Measurements from ENCODE around the gene CCDC188.
"Not testable (repeated sequence)": the region's sequence is repeated elsewhere in the genome, so short reads cannot be mapped to it uniquely, and the experiment has no call there.

Gene CCDC188

DNA sequence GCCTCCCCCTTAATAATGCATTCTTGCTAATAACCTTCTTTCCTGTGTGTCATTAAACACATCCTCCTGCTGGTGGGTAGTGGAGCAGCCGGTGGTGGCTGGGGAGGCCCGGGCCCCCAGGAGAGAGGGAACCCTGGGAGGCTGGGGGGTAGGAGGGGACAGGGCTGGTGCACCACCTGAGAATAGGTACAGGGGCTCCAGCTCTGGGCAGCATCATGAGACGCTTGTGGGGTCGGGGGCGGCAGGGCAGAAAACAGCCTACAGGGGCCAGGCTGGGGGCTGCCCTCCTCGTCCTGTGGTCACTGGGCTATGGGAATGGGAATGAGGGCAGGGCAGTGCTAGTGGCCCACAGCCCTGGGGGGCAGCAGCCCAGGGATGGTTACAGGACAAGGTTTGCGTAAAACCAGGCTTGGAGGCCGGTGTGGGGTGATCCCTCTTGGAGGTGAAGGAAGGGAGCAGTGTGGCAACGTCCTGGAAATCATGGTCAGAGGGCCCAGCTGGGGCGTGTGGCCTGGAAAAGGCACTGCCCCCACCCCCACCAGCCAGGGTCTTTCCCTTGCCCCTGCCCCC, 18.5 kb upstream of the CCDC188 start:
- no peak for DNase-seq

DNA sequence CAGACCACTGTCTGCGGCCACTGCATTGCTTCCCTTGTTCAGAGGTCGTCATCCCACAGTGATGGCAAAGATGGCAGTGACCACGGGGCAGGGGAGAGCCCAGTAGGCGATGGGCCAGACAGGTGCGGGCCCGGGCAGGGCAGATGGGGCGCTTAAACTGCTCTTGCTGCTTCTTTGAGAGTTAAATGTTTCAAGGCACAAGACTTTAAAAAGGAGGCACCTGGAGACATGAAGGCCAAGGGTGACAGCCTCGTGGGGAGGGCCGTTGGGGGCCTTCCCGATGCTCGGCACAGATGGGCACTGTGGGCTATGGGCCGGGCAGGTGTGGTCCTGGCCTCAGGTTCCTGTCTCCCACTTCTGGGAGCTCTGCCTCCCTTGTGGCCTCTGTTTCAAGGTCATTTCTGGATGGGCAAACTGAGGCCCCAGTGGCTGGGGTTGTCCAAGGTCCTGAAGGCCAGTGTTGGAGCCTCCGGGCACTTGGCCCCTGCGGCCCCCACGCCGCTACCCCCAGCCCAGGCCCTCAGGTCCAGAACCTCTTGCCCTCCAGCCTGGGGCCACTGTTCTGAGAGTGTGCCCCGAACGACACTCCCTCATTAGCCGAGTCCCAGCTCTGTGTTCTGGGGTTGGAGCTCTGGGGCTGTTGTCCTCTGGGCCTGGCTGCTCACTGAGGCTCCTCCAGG, 16.9 kb upstream of the CCDC188 start:
- DNase-seq = no peak

DNA sequence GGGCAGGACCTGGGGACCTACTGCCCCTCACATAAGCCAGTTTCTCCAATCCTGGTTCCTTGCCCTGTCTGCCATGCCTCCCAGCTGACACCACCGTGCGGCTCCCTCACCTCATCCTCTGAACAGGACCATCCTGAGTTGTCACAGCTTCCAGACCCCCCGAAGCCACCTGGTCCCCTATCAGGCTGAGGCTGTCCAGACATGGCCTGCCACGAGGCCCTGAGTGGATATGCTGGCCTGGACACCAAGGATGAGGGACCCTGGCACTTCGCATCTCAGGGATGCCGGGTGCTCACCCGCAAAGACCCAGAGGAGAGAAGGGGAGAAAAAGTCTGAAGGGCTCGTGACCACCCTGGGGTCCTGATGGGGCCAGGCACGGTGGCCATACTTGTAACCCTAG, 15.8 kb upstream of the CCDC188 start:
- no peak for DNase-seq

DNA sequence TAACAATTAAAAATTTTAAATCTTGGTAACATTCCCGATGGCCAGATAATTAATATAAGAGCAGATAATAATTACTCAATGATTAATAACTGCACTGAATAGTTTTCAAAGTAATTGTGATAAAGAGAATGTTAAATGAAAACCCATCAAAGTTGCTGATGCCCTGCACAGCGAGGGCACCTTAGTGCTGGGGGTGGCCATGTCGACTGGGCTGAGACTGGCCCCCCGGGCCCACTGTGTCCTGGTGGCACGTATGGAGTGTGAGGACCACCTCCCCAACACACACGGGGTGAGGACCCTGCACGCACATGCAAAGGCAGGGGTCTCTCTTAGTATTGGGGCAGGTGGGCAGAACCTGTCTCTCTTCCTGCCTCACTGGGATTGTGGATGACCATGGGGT, 15.1 kb upstream of the CCDC188 start:
- no peak for DNase-seq

DNA sequence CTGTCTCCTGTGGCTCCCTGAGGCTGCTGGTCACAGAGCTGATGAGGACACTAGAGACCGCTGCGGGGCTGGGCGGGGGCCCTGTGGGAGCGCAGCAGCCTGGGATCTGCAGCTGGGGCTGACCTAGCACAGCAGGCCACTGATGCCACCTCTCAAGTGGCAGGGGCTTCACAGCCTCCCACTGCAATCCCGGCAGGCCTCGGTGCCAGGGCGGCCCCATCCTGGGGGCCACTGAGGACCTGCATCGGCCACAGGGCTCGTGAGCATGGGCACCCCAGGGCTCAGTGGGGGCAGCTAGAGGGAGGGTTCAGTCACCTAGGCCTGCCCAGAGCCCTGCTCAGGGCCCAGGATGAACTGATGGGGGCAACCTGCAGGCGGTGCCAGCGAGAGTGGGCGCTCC, 14.6 kb upstream of the CCDC188 start:
- no peak for DNase-seq

DNA sequence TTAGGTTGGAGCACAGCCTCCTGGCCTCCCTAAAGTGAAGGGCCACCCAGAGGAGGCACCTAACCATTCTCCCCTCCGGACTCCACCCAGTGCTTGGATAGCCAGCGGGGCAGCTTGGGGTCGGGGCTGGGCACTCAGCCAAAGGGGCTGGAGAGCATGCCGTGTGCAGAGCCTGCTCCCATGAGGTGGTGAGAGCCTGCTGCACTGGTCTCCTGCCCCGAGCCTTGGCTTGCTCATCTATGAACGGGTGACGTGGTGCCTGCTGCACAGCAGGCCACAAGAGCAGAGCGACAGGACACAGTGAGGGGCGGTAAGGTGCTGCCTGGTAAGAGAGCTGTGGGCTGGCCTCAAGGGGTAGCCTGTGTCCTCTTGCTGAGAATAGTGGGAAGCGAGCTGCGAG, 14.0 kb upstream of the CCDC188 start:
- no peak for DNase-seq

DNA sequence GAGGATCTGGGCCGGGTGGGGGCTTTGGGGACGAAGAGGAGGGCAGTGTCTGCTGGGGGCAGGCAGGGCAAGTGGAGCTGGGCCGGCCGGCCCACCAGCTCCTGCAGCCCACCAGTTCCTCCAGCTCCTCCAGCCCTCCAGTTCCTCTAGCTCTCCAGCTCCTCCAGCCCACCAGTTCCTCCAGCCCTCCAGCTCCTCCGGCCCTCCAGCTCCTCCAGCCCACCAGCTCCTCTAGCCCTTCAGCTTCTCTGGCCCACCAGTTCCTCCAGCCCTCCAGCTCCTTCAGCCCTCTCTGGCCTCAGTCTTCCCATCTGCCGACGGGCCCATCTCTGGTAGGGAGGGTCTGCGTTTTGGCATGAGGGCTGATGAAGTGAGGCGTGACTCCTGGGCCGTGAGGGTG, 9.2 kb upstream of the CCDC188 start:
- no peak for DNase-seq

DNA sequence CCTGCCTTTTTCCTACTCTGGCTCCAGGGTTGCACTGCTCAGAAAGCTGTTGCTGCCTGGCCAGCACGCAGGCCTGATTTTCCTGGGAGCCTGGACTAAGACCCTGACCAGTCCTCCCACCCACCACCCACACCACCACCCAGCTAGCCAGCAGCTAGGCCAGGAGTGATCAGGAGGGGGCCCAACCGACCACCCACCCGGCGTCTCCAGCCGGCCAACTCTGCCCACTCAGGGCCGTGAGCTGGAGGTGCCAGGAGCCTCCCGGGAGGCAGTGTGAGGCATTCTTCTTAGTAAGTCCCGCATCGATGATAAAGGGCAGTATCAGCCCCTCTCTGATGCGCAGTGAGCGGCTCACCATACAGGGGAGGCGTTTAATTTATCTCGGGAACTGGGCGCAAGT, 8.7 kb upstream of the CCDC188 start:
- not testable (repeated sequence) for DNase-seq

DNA sequence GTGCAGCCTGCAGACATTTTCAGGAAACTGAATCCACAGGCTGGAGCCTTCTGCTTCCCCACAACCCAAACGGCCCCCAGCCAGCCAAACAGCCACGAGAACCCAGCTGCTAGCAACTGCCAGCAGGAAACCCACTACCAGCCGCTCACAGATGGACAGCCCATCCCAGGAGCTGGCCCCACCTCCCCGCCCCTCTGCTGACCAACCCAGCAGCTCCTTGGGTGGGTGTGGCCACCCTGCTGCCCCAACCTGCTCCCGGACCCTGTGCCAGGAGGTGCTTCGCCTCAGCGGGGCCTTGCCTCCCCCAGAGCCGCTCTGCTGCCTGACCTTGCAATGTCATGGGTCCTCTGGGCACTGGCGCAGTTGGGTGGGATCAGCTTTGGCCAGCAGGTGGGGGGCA, 8.2 kb upstream of the CCDC188 start:
- no peak for DNase-seq

DNA sequence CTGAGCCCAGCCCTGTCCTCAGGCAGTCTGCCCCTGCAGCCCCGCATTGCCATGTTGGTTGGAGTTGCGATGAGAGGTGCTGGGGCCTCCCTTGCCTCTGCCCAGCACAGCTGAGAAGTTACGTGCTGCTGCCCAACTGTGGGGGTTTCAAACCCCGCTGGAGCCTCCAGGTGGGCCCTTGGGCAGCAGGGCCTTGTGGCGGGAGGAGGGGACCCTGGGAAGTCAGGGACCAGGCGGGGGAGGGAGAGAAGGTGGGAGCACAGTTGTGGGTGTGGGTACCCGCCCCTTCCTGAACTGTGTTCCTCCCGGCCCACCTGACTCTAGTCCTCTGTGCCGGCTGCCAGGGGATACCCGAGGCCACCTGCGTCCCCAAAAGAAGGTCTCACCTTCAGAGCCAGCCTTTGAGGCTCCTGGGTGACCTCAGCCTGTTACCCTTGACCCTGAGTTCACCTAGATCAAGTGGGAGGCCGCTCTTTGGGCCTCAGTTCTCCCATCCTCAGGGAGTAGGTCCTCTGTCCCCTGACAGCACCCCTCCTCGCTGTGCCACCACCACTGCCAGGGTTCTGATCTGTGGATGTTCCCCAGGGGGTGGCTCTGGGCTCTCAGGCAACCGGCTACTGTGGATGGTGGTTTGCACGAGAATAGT, 7.7 kb upstream of the CCDC188 start:
- no peak for DNase-seq

DNA sequence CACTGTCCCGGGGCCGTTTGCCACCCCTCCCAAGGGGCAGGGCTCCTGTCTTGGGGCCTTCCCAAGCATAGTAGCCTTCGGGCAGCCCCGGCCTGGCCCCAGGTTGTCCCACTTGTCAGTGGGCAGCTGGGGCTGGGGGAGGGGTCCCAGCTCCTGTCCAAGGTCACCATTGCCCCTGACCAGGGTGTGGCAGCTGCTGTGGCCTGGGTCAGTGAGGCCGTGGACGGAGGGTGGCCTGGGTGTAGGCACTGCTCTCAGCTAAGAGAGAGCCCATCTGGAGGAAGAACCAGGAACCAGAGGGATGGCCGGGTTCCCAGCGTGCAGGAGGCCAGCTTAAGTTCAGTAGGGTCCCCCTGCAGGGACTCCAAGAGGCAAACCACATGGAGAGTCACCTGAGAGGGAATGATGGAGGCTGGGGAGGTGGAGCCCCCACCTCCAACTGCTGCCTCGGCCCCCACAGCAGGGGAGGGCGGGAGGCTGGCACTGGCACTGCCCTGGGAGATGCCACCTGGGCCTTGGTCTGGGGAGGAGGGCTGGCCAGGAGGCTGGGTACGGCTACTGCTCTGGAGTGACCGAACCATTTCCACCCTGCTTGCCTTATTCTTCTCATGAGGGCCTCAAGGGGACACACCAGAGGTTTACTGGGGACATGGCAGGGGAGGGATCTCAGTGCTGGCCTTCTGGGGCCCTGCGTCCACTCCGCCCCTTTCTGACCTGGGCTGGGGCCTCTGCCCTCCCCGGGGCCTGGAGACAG, 6.8 kb upstream of the CCDC188 start:
- no peak for DNase-seq

DNA sequence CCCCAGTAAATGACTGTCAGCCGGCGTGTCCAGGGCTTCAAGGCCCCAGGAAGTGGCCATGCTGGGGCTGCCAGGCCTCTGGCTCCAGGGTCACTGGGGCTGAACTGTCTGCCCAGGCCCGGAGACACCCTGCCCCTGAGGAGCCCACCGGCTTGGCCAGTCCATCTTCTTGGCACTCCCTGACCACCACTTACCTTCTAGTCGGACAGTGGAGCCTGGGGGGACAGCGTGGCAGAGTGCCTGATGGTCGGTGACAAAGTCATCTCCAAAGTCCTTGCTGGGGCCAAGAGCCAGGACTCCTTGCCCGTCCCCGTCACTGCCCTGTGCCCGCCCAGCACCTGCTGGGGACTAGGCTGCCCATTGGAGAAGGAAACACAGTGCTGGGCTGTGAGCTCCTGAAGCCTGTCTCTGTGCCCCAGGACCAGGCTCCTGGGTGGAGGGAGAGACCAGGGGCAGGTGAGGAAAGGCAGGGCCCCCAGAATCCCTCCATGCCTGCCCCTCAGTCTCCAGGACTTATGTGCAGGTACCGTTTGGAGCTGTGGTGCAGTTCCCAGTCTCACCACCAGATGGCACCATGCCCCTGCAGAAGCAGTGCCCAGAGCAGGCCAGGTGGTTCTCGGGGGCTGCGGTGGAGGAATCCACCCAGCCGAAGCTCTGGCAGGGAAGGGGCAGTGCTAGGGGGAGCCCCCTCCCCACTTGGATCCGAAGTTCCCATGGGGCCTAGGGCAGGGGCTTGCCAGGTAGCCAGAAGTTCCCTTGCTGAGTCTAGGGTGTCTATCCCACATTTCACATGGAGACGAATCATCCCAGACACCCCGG, 6.0 kb upstream of the CCDC188 start:
- peak; percentile 82 to 88 for DNase-seq

DNA sequence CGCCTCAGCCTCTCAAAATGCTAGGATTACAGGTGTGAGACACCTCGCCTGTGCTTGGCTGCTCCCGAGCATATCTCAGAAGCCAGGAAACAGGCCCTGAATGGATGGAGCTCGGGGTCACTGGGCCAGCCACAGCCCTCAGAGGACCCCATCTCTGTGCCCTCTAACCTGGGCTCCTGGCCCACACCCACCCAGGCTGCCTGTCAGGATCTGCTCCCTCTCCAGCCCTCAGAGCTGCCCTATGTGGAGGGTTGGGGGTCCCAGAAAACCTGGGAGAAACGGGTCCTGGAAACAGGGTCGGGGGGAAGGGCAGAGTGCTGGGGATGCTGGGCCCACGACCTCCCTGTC, 5.2 kb upstream of the CCDC188 start:
- DNase-seq = no peak

DNA sequence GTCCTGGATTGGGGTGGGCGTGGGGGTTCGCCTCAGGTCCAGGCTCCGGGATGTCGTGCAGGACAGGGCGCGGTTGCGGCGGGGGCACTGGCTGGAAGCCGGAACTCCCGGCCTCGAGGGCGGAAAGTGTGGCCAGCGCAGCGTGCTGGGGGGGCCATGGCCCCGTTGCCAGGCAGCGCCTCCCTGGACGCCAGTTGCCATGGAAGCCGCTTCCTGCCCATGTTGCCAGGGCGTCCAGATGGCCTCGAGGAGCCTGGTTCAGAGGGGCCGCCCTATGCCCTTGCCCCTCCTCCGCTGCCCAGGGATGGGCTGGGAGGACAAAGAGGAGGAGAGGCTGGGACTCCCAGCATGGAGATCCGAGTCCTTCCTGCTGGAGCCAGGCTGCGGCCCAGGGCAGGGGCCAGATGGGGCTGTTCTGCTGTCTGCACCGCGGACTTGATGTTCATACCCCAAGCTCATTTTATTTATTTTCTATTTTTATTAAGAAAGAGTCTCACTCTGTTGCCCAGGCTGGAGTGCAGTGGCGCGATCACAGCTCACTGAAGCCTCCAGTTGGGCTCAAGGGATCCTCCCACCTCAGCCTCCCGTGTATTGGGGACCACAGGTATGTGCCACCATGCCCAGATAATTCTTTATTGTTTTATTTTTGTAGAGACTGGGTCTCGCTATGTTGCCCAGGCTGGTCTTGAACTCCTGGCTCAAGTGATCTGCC, 4.6 kb upstream of the CCDC188 start:
- no peak for DNase-seq

DNA sequence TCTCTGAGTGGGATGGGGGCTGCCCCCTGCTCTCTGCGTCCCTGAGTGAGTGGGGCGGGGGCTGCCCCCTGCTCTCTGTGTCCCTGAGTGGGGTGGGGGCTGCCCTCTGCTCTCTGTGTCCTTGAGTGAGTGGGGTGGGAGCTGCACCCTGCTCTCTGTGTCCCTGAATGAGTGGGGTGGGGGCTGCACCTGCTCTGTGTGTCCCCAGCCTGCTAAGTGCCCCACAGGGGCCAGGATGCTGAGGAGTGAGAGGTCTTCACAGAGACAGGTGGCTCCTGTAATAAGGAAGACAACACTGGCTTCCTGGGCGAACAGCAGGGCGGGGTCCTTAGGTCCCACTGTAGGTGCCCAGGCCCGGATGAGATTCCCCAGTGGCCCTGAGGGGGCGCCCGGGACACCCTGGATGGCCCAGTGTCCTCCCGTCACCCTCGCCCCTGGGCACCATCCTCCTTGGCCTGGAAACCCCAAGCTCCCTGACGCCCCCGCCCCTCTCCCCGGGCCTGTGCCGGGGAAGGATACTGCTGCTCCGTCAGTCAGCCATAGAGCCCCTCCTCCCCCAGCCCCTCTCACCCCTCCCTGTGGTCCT, 3.8 kb upstream of the CCDC188 start:
- no peak for DNase-seq

DNA sequence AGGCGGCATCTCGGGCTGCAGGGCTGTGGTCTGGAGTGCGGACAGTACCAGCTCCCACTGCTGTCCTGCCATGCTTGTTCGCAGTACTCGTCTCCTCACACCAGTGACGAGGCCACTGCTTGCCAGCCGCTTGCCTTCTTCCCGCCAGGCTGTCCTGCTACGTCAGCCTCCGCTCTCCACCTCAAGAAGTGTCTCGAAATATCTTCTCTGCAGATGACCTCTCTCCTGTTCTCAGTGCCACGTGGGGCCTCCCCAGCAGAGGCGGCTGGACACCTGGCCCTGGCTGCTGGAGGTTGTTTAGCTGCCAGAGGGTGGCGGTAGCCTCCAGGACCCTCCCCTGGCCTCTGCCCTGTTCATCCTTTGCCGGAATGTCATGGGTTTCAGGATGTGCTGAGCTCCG, 3.1 kb upstream of the CCDC188 start:
- no peak for DNase-seq

DNA sequence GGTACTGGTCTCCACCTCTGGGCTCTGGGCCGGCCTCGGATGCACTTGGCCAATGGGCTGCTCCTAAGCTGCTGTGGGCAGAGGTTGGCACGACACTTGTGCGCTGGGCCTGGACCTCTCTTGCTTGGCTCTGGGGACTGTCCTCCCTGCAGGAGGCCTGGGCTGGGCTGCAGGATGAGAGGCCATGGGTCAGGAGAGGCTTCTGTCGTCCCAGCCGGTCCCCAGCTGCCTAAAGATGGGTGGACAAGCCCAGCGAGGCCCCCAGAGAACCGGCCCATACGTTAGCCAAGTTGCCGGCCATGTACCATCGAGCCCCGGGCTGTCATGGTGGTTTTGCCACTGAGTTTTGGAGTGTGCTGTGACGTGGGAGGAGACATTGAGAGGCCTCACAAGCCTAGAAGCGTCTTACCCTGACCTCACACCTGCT, 1.6 kb upstream of the CCDC188 start:
- DNase-seq = no peak

DNA sequence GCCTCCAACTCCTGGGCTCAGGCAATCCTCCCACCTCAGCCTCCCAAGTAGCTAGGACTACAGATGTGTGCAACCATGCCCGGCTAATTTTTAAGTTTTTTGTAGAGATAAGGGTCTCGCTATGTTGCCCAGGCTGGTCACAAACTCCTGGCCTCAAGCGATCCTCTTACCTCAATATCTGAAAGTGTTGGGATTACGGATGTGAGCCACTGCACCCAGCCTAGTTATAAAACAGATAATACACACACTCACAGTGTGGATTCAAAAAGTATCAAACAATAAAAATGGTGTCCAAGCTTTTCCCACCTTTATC, 377 bp upstream of the CCDC188 start:
- DNase-seq = no peak

DNA sequence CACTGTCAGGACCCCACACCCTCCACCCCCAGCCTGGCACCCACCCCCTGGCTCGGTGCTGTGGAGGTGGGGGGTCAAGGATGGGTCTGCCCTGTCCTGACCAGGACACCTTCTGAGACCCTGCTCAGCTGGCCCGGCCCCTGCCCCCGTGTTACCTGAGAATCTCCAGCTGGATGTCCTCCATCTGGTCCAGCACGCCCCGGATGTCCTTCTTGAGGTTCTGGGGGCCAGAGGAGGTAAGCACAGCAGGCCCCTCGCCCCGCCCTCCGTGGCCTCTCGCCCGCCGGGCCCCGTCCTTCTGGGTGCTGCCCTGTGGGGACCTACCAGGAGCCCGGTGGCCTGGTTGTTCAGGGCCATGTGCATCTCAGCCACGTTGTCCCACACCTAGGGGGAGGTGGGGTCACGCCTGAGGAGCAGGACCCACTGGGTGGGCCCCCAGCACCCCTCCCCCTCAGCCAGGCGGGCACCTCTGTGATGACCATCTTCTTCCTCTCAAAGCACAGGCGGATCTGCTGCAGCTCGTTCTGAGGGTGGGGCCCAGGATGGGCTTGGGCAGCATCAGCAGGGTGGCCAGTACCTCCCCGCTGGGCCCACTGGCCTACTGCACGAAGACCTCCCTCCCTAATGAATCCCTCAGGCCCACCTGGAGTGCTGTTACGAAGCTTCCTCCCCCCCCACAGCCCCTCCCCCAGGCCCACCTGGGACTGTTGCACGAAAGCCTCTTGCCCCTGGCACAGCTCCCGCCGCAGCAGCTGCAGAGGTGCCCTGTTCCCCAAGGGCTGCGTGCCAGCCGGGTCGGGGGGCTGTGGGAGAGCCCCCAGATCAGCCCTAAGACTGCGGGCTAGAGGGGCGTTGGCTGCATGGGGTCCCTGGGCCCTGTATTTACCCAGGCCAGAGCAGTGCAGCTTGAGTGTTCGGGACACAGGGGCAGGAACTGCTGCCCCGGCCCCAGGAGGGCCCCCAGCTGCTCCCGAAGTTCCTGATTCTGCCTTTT, 1.3 kb downstream of the CCDC188 start:
- no peak for DNase-seq

DNA sequence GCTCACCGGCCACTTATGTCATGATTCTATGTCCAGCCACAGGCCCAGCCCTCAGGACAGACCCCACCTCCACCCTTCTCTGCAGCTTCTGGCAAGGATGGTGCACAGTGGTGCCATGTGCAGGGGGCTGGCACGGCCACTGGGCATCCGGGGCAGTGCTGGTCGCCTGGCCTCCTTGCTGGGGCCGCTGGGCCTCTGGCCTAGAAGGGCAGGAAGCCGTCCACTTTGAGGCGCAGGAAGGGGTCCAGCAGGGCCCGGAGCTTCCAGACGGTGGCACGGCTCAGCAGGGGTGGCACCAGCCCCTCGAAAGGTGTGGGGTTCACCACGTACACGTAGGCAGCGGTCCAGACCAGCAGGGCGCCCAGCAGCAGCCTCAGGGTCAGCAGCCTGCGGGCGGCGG, 2.4 kb downstream of the CCDC188 start:
- DNase-seq = no peak
